Skeletal muscle satellite cell (primary cell): ENCODE measurements around the gene SMIM44.
A peak's percentile ranks its signal among the peaks of the same experiment; 100 is the strongest.

ENCODE experiments used
- H3K27me3 ChIP-seq: 2 replicates; pipeline ENCODE4 v1.7.0; 2013; ENCODE audit warnings: low read length; ENCODE audit not compliant: control insufficient read depth, insufficient read depth
- H3K36me3 ChIP-seq: 2 replicates; pipeline ENCODE4 v1.7.0; 2013; ENCODE audit warnings: mild to moderate bottlenecking, control low read depth, low read length; ENCODE audit not compliant: insufficient read depth
- H3K4me1 ChIP-seq: 2 replicates; pipeline ENCODE4 v1.7.0; 2013; ENCODE audit warnings: low read length; ENCODE audit not compliant: control insufficient read depth, insufficient read depth
- H3K4me2 ChIP-seq: 2 replicates; pipeline ENCODE4 v1.7.0; 2013; ENCODE audit warnings: mild to moderate bottlenecking, low read length
- H3K4me3 ChIP-seq: 2 replicates; pipeline ENCODE4 v1.7.0; 2013; ENCODE audit warnings: low read length
- H3K9ac ChIP-seq: 2 replicates; pipeline ENCODE4 v1.7.0; 2013; ENCODE audit warnings: mild to moderate bottlenecking, low read depth, low read length, moderate library complexity
- H3K9me3 ChIP-seq: replicated peaks from 2 replicates; pipeline ENCODE4 v1.7.0; 2013; ENCODE audit warnings: mild to moderate bottlenecking, control low read depth, low read length

Gene SMIM44

DNA sequence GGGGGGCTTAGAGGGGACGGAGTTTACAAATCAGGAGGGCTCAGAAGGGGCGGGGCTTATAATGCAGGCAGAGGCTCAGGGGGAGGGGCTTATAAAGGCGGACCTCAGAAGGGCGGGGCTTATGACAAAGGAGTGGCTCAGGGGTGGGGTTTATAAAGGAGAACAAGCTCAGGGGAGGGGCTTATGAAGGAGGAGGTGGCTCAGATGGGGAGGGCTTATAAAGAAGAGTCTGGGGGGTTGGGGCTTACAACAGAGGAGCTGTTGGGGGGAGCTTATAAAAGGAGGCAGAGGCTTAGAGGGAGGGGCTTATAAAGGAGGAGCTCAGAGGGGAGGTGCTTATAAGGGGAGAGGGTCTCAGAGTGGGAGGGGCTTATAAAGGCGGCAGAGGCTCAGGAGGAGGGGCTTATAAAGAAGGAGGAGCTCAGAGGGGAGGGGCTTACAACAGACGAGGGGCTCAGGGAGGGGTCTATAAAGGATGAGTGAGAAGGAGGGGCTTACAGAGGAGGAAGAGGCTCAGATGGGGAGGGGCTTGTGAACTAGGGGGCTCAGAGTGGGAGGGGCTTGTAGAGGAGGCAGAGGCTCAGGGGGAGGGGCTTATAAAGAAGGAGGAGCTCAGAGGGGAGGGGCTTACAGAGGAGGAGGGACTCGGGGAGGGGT is 3.9 kb downstream of the SMIM44 start:
- no peaks in the 10 kb centered on the region for H3K9me3 ChIP-seq
- peaks cover 45% of the 10 kb centered on the region for H3K27me3 ChIP-seq
- H3K36me3 ChIP-seq = no peaks in the 10 kb centered on the region
- no peak overlapping the region for H3K9ac ChIP-seq
- H3K4me2 ChIP-seq = no peak overlapping the region
- H3K4me1 ChIP-seq = no peaks in the 10 kb centered on the region
- no peak overlapping the region for H3K4me3 ChIP-seq

GRCh38 chr19:3478409-3479176 is 4.6 kb downstream of the SMIM44 start:
- Histone ChIP-seq H3K4me2 (no peak overlapping the region), H3K36me3 (no peaks in the 10 kb centered on the region), H3K9me3 (no peaks in the 10 kb centered on the region), H3K4me3 (no peak overlapping the region), H3K4me1 (no peaks in the 10 kb centered on the region), H3K27me3 (peaks cover 44% of the 10 kb centered on the region), H3K9ac (no peak overlapping the region)

DNA sequence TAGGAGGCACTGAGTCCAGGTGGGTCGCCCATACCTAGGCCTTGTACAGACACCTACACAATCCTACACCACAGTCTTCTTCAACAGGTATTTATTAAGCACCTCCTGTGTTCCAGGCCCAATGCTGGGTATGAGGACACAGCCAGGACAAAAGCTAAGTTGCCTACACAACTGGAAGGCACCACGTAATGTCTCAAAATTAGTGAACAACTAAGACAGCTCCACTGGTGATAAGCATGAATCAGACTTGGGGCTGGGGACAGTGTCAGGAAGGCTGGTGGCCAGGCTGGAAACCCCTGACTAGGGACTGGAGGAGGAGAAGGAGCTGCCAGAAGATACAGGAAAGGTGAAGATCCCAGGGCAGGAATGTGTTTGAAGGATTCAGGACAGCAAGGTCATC is 5.3 kb downstream of the SMIM44 start:
- H3K36me3 ChIP-seq = no peaks in the 10 kb centered on the region
- no peaks in the 10 kb centered on the region for H3K9me3 ChIP-seq
- H3K4me3 ChIP-seq = no peak overlapping the region
- H3K4me2 ChIP-seq = no peak overlapping the region
- H3K9ac ChIP-seq = no peak overlapping the region
- peaks cover 39% of the 10 kb centered on the region for H3K27me3 ChIP-seq
- no peaks in the 10 kb centered on the region for H3K4me1 ChIP-seq

- peaks cover 37% of the 10 kb centered on the region for H3K27me3 ChIP-seq
- H3K4me1 ChIP-seq = no peaks in the 10 kb centered on the region
- H3K36me3 ChIP-seq = no peaks in the 10 kb centered on the region
- H3K4me3 ChIP-seq = no peak overlapping the region
- H3K9ac ChIP-seq = no peak overlapping the region
- H3K9me3 ChIP-seq = no peaks in the 10 kb centered on the region
- no peak overlapping the region for H3K4me2 ChIP-seq
Measured at GRCh38 chr19:3477506-3477905, 5.7 kb downstream of the SMIM44 start.

DNA sequence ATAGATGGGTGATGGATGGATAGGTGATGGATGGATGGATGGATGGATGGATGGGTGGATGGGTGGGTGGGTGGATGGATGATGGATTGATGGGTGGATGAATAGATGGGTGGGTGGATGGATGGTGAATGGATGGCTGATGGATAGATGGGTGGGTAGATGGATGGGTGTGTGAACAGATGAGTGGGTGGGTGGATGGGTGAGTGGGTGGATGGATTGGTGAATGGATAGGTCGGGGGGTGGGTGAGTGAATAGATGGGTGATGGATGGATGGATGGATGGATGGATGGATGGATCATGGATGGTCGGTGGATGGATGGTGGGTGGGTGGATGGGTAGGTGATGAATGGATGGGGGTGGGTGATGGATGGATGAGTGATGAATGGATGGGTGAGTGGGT is 6.4 kb downstream of the SMIM44 start:
- H3K9me3 ChIP-seq = no peaks in the 10 kb centered on the region
- no peaks in the 10 kb centered on the region for H3K36me3 ChIP-seq
- H3K27me3 ChIP-seq = peaks cover 30% of the 10 kb centered on the region
- H3K4me1 ChIP-seq = peaks cover 4% of the 10 kb centered on the region
- H3K9ac ChIP-seq = no peak overlapping the region
- no peak overlapping the region for H3K4me2 ChIP-seq
- no peak overlapping the region for H3K4me3 ChIP-seq

GRCh38 chr19:3475449-3475848 is 7.8 kb downstream of the SMIM44 start:
- Histone ChIP-seq H3K27me3 (peaks cover 16% of the 10 kb centered on the region), H3K4me1 (peaks cover 4% of the 10 kb centered on the region), H3K36me3 (no peaks in the 10 kb centered on the region), H3K9me3 (no peaks in the 10 kb centered on the region), H3K9ac (no peak overlapping the region), H3K4me3 (no peak overlapping the region), H3K4me2 (no peak overlapping the region)

DNA sequence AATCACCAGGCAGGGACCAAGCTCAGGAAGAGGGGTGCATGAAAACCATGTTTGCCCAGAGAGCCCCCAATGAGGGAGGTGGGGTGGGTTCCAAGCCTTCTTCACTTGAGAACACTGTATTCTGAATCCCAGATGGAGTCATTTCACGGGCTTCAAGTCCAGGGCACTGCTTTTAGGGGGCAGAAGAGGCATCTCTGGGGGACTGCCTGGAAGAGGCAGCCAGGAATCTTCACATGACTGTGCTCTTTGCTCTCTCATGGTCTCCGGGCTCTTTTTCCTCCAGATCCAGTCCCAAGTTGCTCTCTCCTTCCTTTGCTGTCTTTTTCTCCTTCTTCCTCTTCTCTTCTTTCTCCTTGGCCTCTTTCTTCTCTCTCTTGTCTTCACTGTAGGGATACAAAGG is 8.6 kb downstream of the SMIM44 start:
- no peaks in the 10 kb centered on the region for H3K36me3 ChIP-seq
- no peak overlapping the region for H3K4me2 ChIP-seq
- H3K9ac ChIP-seq = no peak overlapping the region
- no peaks in the 10 kb centered on the region for H3K9me3 ChIP-seq
- H3K4me3 ChIP-seq = no peak overlapping the region
- H3K27me3 ChIP-seq = peaks cover 15% of the 10 kb centered on the region
- H3K4me1 ChIP-seq = peaks cover 4% of the 10 kb centered on the region

DNA sequence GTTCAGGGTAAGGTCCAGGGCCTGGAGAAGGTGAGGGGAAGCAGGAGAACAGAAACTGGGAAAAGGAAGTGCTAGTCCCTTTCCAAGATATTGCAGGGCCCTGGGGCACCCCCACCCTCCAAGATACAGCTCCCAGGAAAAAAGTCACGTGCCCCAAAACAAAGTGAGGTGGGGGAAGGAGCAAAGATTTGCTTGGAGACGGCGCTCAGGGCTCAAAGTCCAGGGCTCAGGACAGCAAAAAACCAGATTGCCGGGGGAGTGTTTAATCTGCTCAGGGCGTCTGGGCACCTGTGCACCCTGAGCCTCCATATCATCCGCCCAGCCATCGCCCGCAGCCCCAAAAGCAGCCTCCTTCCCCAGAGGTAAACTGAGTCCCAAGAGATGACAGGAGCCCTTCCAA is 9.2 kb downstream of the SMIM44 start:
- Histone ChIP-seq H3K4me1 (peaks cover 4% of the 10 kb centered on the region), H3K4me3 (no peak overlapping the region), H3K27me3 (peaks cover 15% of the 10 kb centered on the region), H3K36me3 (no peaks in the 10 kb centered on the region), H3K9ac (no peak overlapping the region), H3K9me3 (no peaks in the 10 kb centered on the region), H3K4me2 (no peak overlapping the region)

GRCh38 chr19:3471954-3472655 is 11.1 kb downstream of the SMIM44 start:
- Histone ChIP-seq H3K27me3 (peaks cover 9% of the 10 kb centered on the region), H3K9me3 (no peaks in the 10 kb centered on the region), H3K4me1 (peaks cover 4% of the 10 kb centered on the region)

GRCh38 chr19:3470500-3471128 is 12.6 kb downstream of the SMIM44 start:
- Histone ChIP-seq H3K27me3 (peaks cover 9% of the 10 kb centered on the region), H3K4me3 (no peak overlapping the region), H3K9me3 (no peaks in the 10 kb centered on the region), H3K9ac (no peak overlapping the region), H3K36me3 (peaks cover 13% of the 10 kb centered on the region), H3K4me1 (peaks cover 4% of the 10 kb centered on the region), H3K4me2 (no peak overlapping the region)

More at GRCh38 chr19:3471954-3472655, 11.1 kb downstream of the SMIM44 start:
- no peak overlapping the region for H3K9ac ChIP-seq
- H3K36me3 ChIP-seq = no peaks in the 10 kb centered on the region
- peak overlapping the region; percentile 26 for H3K4me2 ChIP-seq
- H3K4me3 ChIP-seq = no peak overlapping the region
